B cell (primary cell): ENCODE data around the gene ANKRD37. TPM values are rescaled to one million over a fixed set of nuclear protein-coding genes. Genes with fewer than 3 reads are reported as not detected.

Experiments
- ATAC-seq: fragments of 200-7000 bp; cut with Tn5 transposase; one replicate; pipeline ENCODE4 v1.10.0; 2021; ENCODE audit warnings: low read depth, mild to moderate bottlenecking, moderate number of reproducible peaks, moderate library complexity
- CTCF ChIA-PET: fragments of 350-600 bp; sonication (Branson Sonifier 250); formaldehyde crosslinking; loops from one replicate; lab custom pipeline; 2021; ENCODE audit warnings: antibody characterized with exemption, inconsistent platforms; lab: Charles Lee
- POLR2A ChIA-PET: fragments of 350-600 bp; sonication (Branson Sonifier 250); formaldehyde crosslinking; loops from one replicate; lab custom pipeline; 2021; ENCODE audit warnings: antibody characterized with exemption; lab: Charles Lee
- DNase-seq: peaks from one replicate; pipeline ENCODE4 v3.0.0; 2013
- H2AFZ ChIP-seq: 2 replicates; pipeline ENCODE4 v1.6.1; 2012; ENCODE audit warnings: mild to moderate bottlenecking, low read depth, low read length; ENCODE audit not compliant: insufficient read depth, poor library complexity, severe bottlenecking
- H3K27ac ChIP-seq, 2 donors: 1 replicate in 1 of 2; 2 replicates in 1 of 2; pipeline ENCODE4 v1.5.1; 2012 to 2013; ENCODE audit warnings: low read length in 2 of 2, mild to moderate bottlenecking in 2 of 2, moderate library complexity in 1 of 2
- H3K27me3 ChIP-seq, 4 experiments: fragments of 200-600 bp in 1 of 4; sonication (generic) in 1 of 4; replicated peaks in 1 of 4; 1 replicate in 2 of 4; 2 replicates in 2 of 4; pipeline versions ENCODE4 v1.6.1 to v1.7.0; 2013 to 2016; ENCODE audit warnings: low read length in 3 of 4, mild to moderate bottlenecking in 2 of 4, mixed read lengths in 1 of 4, moderate library complexity in 1 of 4; ENCODE audit not compliant: insufficient read depth in 4 of 4, control insufficient read depth in 3 of 4; ENCODE audit errors: control extremely low read depth in 1 of 4
- H3K36me3 ChIP-seq, 2 experiments: replicated peaks in 1 of 2; 1 replicate in 1 of 2; 2 replicates in 1 of 2; pipeline versions ENCODE4 v1.6.1 to v1.7.1; 2013; ENCODE audit warnings: low read length in 1 of 2; ENCODE audit not compliant: insufficient read depth in 2 of 2, control insufficient read depth in 1 of 2; ENCODE audit errors: control extremely low read depth in 1 of 2, extremely low read depth in 1 of 2
- H3K4me1 ChIP-seq, 2 donors: fragments of 200-600 bp in 1 of 2; sonication (generic) in 1 of 2; 1 replicate in 1 of 2; 2 replicates in 1 of 2; pipeline versions ENCODE4 v1.5.1 to v1.6.1; 2013 to 2017; ENCODE audit warnings: low read length in 2 of 2; ENCODE audit not compliant: control insufficient read depth in 2 of 2, insufficient read depth in 2 of 2
- H3K4me2 ChIP-seq: replicated peaks from 2 replicates; pipeline ENCODE3; 2012; ENCODE audit warnings: mild to moderate bottlenecking, low read depth, low read length; ENCODE audit not compliant: poor library complexity, severe bottlenecking
- H3K4me3 ChIP-seq, 5 experiments: fragments of 200-600 bp in 1 of 5; sonication (generic) in 1 of 5; 1 replicate in 3 of 5; 2 replicates in 2 of 5; pipeline versions ENCODE4 v1.5.1 to v1.7.0; 2011 to 2016; ENCODE audit warnings: low read length in 4 of 5, mild to moderate bottlenecking in 4 of 5, low read depth in 2 of 5, control low read depth in 1 of 5, moderate library complexity in 1 of 5; ENCODE audit not compliant: insufficient read depth in 1 of 5; ENCODE audit errors: control extremely low read depth in 1 of 5, extremely low read depth in 1 of 5
- H3K79me2 ChIP-seq: fragments of 200-600 bp; sonication (generic); one replicate; pipeline ENCODE4 v1.6.0; 2016; ENCODE audit warnings: low read length; ENCODE audit not compliant: control insufficient read depth, insufficient read depth
- H3K9ac ChIP-seq: fragments of 200-600 bp; sonication (generic); 2 replicates; pipeline ENCODE4 v1.6.1; 2017; ENCODE audit warnings: mild to moderate bottlenecking, low read length, moderate library complexity
- H3K9me3 ChIP-seq, 3 donors: one replicate each; pipeline versions ENCODE4 v1.6.1 to v1.7.1; 2013; ENCODE audit warnings: low read length in 2 of 3; ENCODE audit not compliant: control insufficient read depth in 2 of 3, insufficient read depth in 1 of 3; ENCODE audit errors: control extremely low read depth in 1 of 3
- H4K20me1 ChIP-seq: 2 replicates; pipeline ENCODE4 v1.6.0; 2012; ENCODE audit warnings: mild to moderate bottlenecking, low read length; ENCODE audit not compliant: insufficient read depth, control insufficient read depth, poor library complexity, severe bottlenecking
- H3K27ac Mint-ChIP-seq: one replicate; pipeline ENCODE4 v1.8.0; 2021; ENCODE audit warnings: mixed read lengths
- H3K27me3 Mint-ChIP-seq: one replicate; pipeline ENCODE4 v1.8.0; 2021; ENCODE audit warnings: mixed read lengths
- H3K4me1 Mint-ChIP-seq: one replicate; pipeline ENCODE4 v1.8.0; 2021; ENCODE audit warnings: mixed read lengths
- H3K4me3 Mint-ChIP-seq: one replicate; pipeline ENCODE4 v1.8.0; 2021; ENCODE audit warnings: mixed read lengths
- H3K9me3 Mint-ChIP-seq: one replicate; pipeline ENCODE4 v1.8.0; 2022; ENCODE audit warnings: mixed read lengths; ENCODE audit not compliant: insufficient read depth
- EZH2 ChIP-seq: IDR thresholded peaks from 2 replicates; pipeline ENCODE4 v1.6.1; 2012; ENCODE audit warnings: borderline replicate concordance, low read depth, mild to moderate bottlenecking, moderate library complexity, low read length; ENCODE audit not compliant: insufficient read depth, poor library complexity, severe bottlenecking
- WGBS: methylation state at CpG from one replicate; pipeline ENCODE4 v1.1.5; 2013; ENCODE audit warnings: missing lambda C conversion rate; ENCODE audit not compliant: insufficient coverage; 5-methylcytosine and 5-hydroxymethylcytosine counted together
- intact Hi-C: fragments of 100-400 bp; cut with micrococcal nuclease; formaldehyde crosslinking; loops from one replicate; pipeline ENCODE4 v1.10.0; 2022
- polyA plus RNA-seq: library from polyadenylated mRNA; depleted of rRNA; stranded (reverse); fragments of >200 nt; gene quantifications from 2 replicates; pipeline ENCODE4 v1.2.3, GENCODE V29; 2012
- total RNA-seq, 2 donors: library from RNA; stranded (reverse); fragments of 120-200 nt in 1 of 2; gene quantifications; 1 replicate in 1 of 2; 2 replicates in 1 of 2; pipeline versions ENCODE4 v1.2.3 to v1.2.4, GENCODE V29; 2013 to 2022
- TF ChIP-seq, protein P1 (sequence below): fragments of 200-600 bp; IDR thresholded peaks from one replicate; pipeline ENCODE4 v1.8.0; 2022; ENCODE audit warnings: antibody characterized with exemption, mild to moderate bottlenecking

ANKRD37 gene
- total and polyA plus RNA-seq, 2 donors (not counting 1 experiment from before 2014, with no cell fraction given), result 29.6 to 30.6 TPM

DNA sequence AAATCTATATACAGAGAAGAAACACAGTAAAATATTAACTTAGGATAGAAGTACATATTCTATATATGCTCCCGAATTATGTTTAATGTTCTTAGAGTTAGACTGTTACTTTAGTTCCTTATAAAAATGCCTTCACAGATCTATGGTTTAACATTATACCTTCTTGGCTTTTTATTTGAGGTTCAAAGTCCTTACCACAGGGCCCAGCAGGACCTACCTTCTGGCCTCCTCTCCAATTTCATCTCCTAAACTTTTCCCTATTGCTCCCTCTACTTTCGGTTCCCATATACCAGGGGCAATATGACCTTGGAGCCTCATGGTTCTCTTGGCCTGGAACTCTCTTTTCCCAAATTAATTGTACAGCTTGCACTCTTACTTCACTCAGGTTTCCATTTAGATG, 11.8 kb downstream of the ANKRD37 start:
- no peak for DNase-seq
- WGBS, result 100% methylated on average over 1 of the region's 2 CpGs
- Histone ChIP-seq H3K27me3 (no peaks in the 10 kb centered on the region), H3K27ac (no peak overlapping the region), H3K79me2 (peaks cover 3% of the 10 kb centered on the region), H2AFZ (no peak overlapping the region), H3K4me3 (no peak overlapping the region), H4K20me1 (no peaks in the 10 kb centered on the region), H3K36me3 (peaks cover 0 to 31% of the 10 kb centered on the region in 2 experiments), H3K9ac (no peak overlapping the region), H3K4me2 (no peak overlapping the region), H3K9me3 (no peaks in the 10 kb centered on the region), H3K4me1 (no peaks in the 10 kb centered on the region)
- Mint-ChIP-seq H3K4me3 (no peak overlapping the region), H3K27me3 (no peaks in the 10 kb centered on the region), H3K9me3 (no peaks in the 10 kb centered on the region), H3K27ac (no peak overlapping the region), H3K4me1 (peaks cover 3% of the 10 kb centered on the region)
- POLR2A ChIA-PET, result no interaction called here
- intact Hi-C loops, result no loop called here
- CTCF ChIA-PET, result no interaction called here
- TF ChIP-seq, protein P1, sequence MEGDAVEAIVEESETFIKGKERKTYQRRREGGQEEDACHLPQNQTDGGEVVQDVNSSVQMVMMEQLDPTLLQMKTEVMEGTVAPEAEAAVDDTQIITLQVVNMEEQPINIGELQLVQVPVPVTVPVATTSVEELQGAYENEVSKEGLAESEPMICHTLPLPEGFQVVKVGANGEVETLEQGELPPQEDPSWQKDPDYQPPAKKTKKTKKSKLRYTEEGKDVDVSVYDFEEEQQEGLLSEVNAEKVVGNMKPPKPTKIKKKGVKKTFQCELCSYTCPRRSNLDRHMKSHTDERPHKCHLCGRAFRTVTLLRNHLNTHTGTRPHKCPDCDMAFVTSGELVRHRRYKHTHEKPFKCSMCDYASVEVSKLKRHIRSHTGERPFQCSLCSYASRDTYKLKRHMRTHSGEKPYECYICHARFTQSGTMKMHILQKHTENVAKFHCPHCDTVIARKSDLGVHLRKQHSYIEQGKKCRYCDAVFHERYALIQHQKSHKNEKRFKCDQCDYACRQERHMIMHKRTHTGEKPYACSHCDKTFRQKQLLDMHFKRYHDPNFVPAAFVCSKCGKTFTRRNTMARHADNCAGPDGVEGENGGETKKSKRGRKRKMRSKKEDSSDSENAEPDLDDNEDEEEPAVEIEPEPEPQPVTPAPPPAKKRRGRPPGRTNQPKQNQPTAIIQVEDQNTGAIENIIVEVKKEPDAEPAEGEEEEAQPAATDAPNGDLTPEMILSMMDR, result no peak
- no peak for TF ChIP-seq EZH2
- no peak for ATAC-seq

DNA sequence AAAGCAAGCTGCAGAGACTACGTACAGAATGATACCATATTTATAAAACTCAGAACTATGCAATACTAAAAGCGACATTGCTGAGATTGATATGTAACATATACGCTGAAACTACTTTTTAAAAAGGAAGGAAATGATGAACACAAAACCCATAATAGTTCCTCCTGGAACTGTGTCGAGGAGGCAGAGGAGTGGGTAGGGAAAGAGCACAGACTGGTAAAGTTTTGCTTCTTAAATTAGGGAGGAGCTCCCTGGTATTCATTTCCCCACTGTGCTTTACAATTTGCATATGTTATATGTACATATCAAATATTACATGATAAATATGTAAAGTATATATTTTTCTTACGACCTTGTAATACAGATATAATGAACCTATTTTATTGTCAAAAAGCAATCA, 15.2 kb downstream of the ANKRD37 start:
- Mint-ChIP-seq H3K27me3 (no peaks in the 10 kb centered on the region), H3K27ac (no peak overlapping the region), H3K9me3 (no peaks in the 10 kb centered on the region), H3K4me3 (no peak overlapping the region), H3K4me1 (no peaks in the 10 kb centered on the region)
- peaks cover 0 to 29% of the 10 kb centered on the region in 2 experiments for H3K36me3 ChIP-seq
- TF ChIP-seq, protein P1, result no peak
- no CpG with 5 or more reads among the region's 5 CpGs for WGBS
- H3K4me1 ChIP-seq, result no peaks in the 10 kb centered on the region
- no peak overlapping the region for H3K9ac ChIP-seq
- H3K9me3 ChIP-seq, result no peaks in the 10 kb centered on the region
- CTCF ChIA-PET, result no interaction called here
- DNase-seq (no peak), ATAC-seq (no peak)
- peaks cover 3% of the 10 kb centered on the region for H3K79me2 ChIP-seq
- H3K4me3 ChIP-seq, result no peak overlapping the region
- no peaks in the 10 kb centered on the region for H3K27me3 ChIP-seq
- H2AFZ ChIP-seq, result no peak overlapping the region
- H3K27ac ChIP-seq, result no peak overlapping the region
- H4K20me1 ChIP-seq, result no peaks in the 10 kb centered on the region
- intact Hi-C loops, result no loop called here
- no peak overlapping the region for H3K4me2 ChIP-seq
- POLR2A ChIA-PET, result no interaction called here
